Measurements from ENCODE around the gene FSTL4. TPM values are rescaled to one million over a fixed set of nuclear protein-coding genes. Genes with fewer than 3 reads are reported as not detected.

The FSTL4 gene
- total and polyA plus RNA-seq, 2 donors (not counting 1 experiment from before 2014, with no cell fraction given), result 0.31 to 6.7 TPM

DNA sequence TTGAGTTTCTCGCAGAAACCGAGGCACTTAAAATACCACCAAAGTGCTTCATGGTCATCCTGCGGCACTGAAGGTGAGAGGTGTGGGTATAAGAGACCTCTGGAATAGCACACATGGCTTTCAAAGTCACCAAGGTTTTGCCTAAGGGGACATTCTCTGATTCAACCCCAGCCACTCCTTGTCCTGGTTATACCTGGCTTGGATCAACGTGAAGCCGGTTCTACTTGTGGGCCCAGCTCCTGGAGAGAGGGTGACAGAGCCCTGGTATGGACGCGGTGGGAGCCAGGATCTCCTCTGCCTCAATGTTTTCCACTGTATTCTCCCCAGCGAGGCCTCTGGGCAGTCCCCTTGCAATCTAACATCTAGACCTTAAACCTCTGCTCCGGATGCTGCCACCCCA lies 132.0 kb downstream of the FSTL4 start:
- TF ChIP-seq, protein P1, sequence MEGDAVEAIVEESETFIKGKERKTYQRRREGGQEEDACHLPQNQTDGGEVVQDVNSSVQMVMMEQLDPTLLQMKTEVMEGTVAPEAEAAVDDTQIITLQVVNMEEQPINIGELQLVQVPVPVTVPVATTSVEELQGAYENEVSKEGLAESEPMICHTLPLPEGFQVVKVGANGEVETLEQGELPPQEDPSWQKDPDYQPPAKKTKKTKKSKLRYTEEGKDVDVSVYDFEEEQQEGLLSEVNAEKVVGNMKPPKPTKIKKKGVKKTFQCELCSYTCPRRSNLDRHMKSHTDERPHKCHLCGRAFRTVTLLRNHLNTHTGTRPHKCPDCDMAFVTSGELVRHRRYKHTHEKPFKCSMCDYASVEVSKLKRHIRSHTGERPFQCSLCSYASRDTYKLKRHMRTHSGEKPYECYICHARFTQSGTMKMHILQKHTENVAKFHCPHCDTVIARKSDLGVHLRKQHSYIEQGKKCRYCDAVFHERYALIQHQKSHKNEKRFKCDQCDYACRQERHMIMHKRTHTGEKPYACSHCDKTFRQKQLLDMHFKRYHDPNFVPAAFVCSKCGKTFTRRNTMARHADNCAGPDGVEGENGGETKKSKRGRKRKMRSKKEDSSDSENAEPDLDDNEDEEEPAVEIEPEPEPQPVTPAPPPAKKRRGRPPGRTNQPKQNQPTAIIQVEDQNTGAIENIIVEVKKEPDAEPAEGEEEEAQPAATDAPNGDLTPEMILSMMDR (IDR thresholded peaks at IDR 0.05), result no peak
- no peak for TF ChIP-seq EZH2 (IDR thresholded peaks at IDR 0.05; ENCODE audit: borderline replicate concordance, insufficient read depth, low read depth, low read length, poor library complexity, severe bottlenecking)
- no peak for DNase-seq
- Histone ChIP-seq H3K4me3 (ENCODE audit: control extremely low read depth in 1 of 5, extremely low read depth in 1 of 5, insufficient read depth in 1 of 5, low read depth in 2 of 5, low read length in 4 of 5) (no peak overlapping the region), H2AFZ (ENCODE audit: insufficient read depth, low read depth, low read length, poor library complexity, severe bottlenecking) (no peak overlapping the region), H4K20me1 (ENCODE audit: control insufficient read depth, insufficient read depth, low read length, poor library complexity, severe bottlenecking) (no peaks in the 10 kb centered on the region), H3K4me1 (ENCODE audit: control insufficient read depth in 2 of 2, insufficient read depth in 2 of 2, low read length in 2 of 2) (no peaks in the 10 kb centered on the region), H3K36me3 (replicated peaks in 1 of 2; ENCODE audit: control extremely low read depth in 1 of 2, control insufficient read depth in 1 of 2, extremely low read depth in 1 of 2, insufficient read depth in 2 of 2, low read length in 1 of 2) (no peaks in the 10 kb centered on the region), H3K9ac (ENCODE audit: low read length) (no peak overlapping the region), H3K79me2 (ENCODE audit: control insufficient read depth, insufficient read depth, low read length) (no peaks in the 10 kb centered on the region), H3K27ac (ENCODE audit: low read length in 2 of 2) (no peak overlapping the region), H3K4me2 (replicated peaks; ENCODE audit: low read depth, low read length, poor library complexity, severe bottlenecking) (no peak overlapping the region), H3K27me3 (replicated peaks in 1 of 4; ENCODE audit: control extremely low read depth in 1 of 4, control insufficient read depth in 3 of 4, insufficient read depth in 4 of 4, low read length in 3 of 4) (peaks cover 0 to 3% (median 0%) of the 10 kb centered on the region in 4 experiments), H3K9me3 (ENCODE audit: control extremely low read depth in 1 of 3, control insufficient read depth in 2 of 3, insufficient read depth in 1 of 3, low read length in 2 of 3) (peaks cover 0 to 6% (median 0%) of the 10 kb centered on the region in 3 donors)
- Mint-ChIP-seq H3K9me3 (ENCODE audit: insufficient read depth) (no peaks in the 10 kb centered on the region), H3K4me1 (no peaks in the 10 kb centered on the region), H3K4me3 (no peak overlapping the region), H3K27me3 (peaks cover 27% of the 10 kb centered on the region), H3K27ac (no peak overlapping the region)
- ChIA-PET POLR2A (no interaction called here), CTCF (no interaction called here)
- intact Hi-C loops (cut with micrococcal nuclease), result no loop called here
- WGBS (ENCODE audit: insufficient coverage), result 95% methylated on average over 4 of the region's 9 CpGs
- no peak for ATAC-seq (ENCODE audit: low read depth)

DNA sequence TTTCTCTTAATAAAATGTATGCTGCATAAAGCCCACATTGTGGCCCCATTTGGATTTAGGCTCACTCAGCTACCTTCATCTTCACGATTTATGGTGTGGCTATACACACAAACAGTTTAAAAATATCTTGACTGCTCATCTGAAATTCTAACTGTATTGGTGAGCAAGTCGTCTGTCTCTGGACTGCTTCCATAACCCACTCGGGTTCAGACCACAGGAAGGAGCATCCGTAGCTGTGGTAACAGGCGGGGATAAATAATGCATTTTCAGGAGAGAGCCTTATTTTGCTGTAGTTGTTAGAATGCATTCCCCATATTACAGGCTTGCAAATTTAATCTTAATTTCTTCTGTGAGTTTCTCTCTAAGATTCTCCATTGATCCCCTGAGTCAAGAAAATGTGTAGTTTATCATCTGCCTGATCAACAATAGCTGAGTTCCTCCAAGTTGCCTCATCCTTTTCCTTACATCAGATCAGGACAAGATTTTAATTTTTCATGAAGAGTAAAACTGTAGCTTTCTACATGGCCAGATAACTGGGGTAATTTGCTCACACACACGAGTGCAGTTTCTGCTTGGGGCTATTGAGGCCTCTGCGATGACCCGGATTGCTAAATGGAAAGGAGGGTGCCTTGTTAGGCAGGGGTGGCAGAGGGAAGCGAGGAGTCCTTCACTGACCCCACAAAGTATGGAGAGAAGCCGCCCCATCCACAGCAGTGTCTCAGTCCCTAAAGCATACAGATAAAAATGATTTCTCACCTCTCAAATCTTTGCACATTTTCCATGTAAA lies 133.9 kb downstream of the FSTL4 start:
- no peak overlapping the region for H3K9ac ChIP-seq (ENCODE audit: low read length)
- H3K27ac Mint-ChIP-seq, result no peak overlapping the region
- peaks cover 0 to 6% (median 0%) of the 10 kb centered on the region in 3 donors for H3K9me3 ChIP-seq (ENCODE audit: control extremely low read depth in 1 of 3, control insufficient read depth in 2 of 3, insufficient read depth in 1 of 3, low read length in 2 of 3)
- no peaks in the 10 kb centered on the region for H4K20me1 ChIP-seq (ENCODE audit: control insufficient read depth, insufficient read depth, low read length, poor library complexity, severe bottlenecking)
- H3K4me3 Mint-ChIP-seq, result no peak overlapping the region
- no peaks in the 10 kb centered on the region for H3K4me1 Mint-ChIP-seq
- 90% methylated on average over 3 of the region's 10 CpGs for WGBS (ENCODE audit: insufficient coverage)
- intact Hi-C loops (cut with micrococcal nuclease), result no loop called here
- CTCF ChIA-PET, result no interaction called here
- H2AFZ ChIP-seq (ENCODE audit: insufficient read depth, low read depth, low read length, poor library complexity, severe bottlenecking), result no peak overlapping the region
- no peaks in the 10 kb centered on the region for H3K9me3 Mint-ChIP-seq (ENCODE audit: insufficient read depth)
- no peak overlapping the region for H3K4me3 ChIP-seq (ENCODE audit: control extremely low read depth in 1 of 5, extremely low read depth in 1 of 5, insufficient read depth in 1 of 5, low read depth in 2 of 5, low read length in 4 of 5)
- H3K27ac ChIP-seq (ENCODE audit: low read length in 2 of 2), result no peak overlapping the region
- ATAC-seq (ENCODE audit: low read depth), result no peak
- H3K79me2 ChIP-seq (ENCODE audit: control insufficient read depth, insufficient read depth, low read length), result no peaks in the 10 kb centered on the region
- no peak for TF ChIP-seq EZH2 (IDR thresholded peaks at IDR 0.05; ENCODE audit: borderline replicate concordance, insufficient read depth, low read depth, low read length, poor library complexity, severe bottlenecking)
- TF ChIP-seq, protein P1 (IDR thresholded peaks at IDR 0.05), result no peak
- no peak overlapping the region for H3K4me2 ChIP-seq (replicated peaks; ENCODE audit: low read depth, low read length, poor library complexity, severe bottlenecking)
- POLR2A ChIA-PET, result no interaction called here
- DNase-seq, result no peak
- no peaks in the 10 kb centered on the region for H3K4me1 ChIP-seq (ENCODE audit: control insufficient read depth in 2 of 2, insufficient read depth in 2 of 2, low read length in 2 of 2)
- H3K36me3 ChIP-seq (replicated peaks in 1 of 2; ENCODE audit: control extremely low read depth in 1 of 2, control insufficient read depth in 1 of 2, extremely low read depth in 1 of 2, insufficient read depth in 2 of 2, low read length in 1 of 2), result no peaks in the 10 kb centered on the region
- peaks cover 0 to 4% (median 2%) of the 10 kb centered on the region in 4 experiments for H3K27me3 ChIP-seq (replicated peaks in 1 of 4; ENCODE audit: control extremely low read depth in 1 of 4, control insufficient read depth in 3 of 4, insufficient read depth in 4 of 4, low read length in 3 of 4)
- H3K27me3 Mint-ChIP-seq, result peaks cover 38% of the 10 kb centered on the region

Data from B cell (primary cell).